ENCODE results near the gene TNFRSF19. TPM values are rescaled to one million over a fixed set of nuclear protein-coding genes. Genes with fewer than 3 reads are reported as not detected.

TNFRSF19 gene
- total and polyA plus RNA-seq, 2 of the 8 experiments (the other 6 are each of a cell fraction or from before 2014, with no cell fraction given), result 0.50 to 0.95 TPM

- H3K9me3 ChIP-seq (ENCODE audit: insufficient read depth in 2 of 2, low read depth in 1 of 2, low read length in 1 of 2), result no peaks in the 10 kb centered on the region
- no peak overlapping the region for H3K14ac ChIP-seq (ENCODE audit: insufficient read length)
- H3K36me3 ChIP-seq (ENCODE audit: control insufficient read depth in 2 of 4, insufficient read depth in 4 of 4, low read length in 3 of 4), result no peaks in the 10 kb centered on the region
- no peak overlapping the region for H4K91ac ChIP-seq (replicated peaks; ENCODE audit: insufficient read length, low read length)
- no peak overlapping the region for H3K9ac ChIP-seq (replicated peaks in 1 of 4; ENCODE audit: extremely low read depth in 1 of 4, low read depth in 3 of 4, low read length in 3 of 4)
- H3K4me1 ChIP-seq (replicated peaks in 1 of 4; ENCODE audit: control insufficient read depth in 3 of 4, insufficient read depth in 4 of 4, low read length in 3 of 4), result no peaks in the 10 kb centered on the region; a peak in 2 of 7 replicates
- H3K4me3 ChIP-seq (ENCODE audit: extremely low read depth in 1 of 4, insufficient read depth in 2 of 4, low read depth in 3 of 4, low read length in 4 of 4), result no peak overlapping the region
- H2BK15ac ChIP-seq (ENCODE audit: low read length), result no peak overlapping the region
- H3K56ac ChIP-seq (replicated peaks; ENCODE audit: insufficient read length, low read depth, low read length), result no peak overlapping the region
- H3K4me2 ChIP-seq (ENCODE audit: insufficient read depth in 1 of 2, low read depth in 2 of 2, low read length in 2 of 2), result no peak overlapping the region
- H2AFZ ChIP-seq (ENCODE audit: low read length), result no peak overlapping the region
- no peaks in the 10 kb centered on the region for H4K20me1 ChIP-seq (replicated peaks in 1 of 2; ENCODE audit: control insufficient read depth in 1 of 2, insufficient read depth in 2 of 2, low read length in 2 of 2)
- peaks cover 0 to 16% (median 12%) of the 10 kb centered on the region in 4 experiments; a peak in 4 of 7 replicates for H3K27me3 ChIP-seq (replicated peaks in 1 of 4; ENCODE audit: control insufficient read depth in 3 of 4, extremely low read depth in 1 of 4, insufficient read depth in 3 of 4, low read length in 3 of 4)
- H3K4ac ChIP-seq (replicated peaks; ENCODE audit: insufficient read length, low read depth, low read length), result no peak overlapping the region
- no peak for TF ChIP-seq SIN3A (conservative IDR thresholded peaks at IDR 0.05 in 1 of 2, IDR thresholded peaks at IDR 0.05 in 1 of 2; ENCODE audit: low read depth in 1 of 2, low read length in 2 of 2)
- ChIA-PET POLR2A (ENCODE audit: partially characterized antibody) (no interaction called here), CTCF (ENCODE audit: partially characterized antibody) (no interaction called here)
- H4K8ac ChIP-seq (ENCODE audit: extremely low read depth, insufficient read depth, low read length), result no peak overlapping the region
- 86% methylated on average over 2 of the region's 2 CpGs; no CpG with 5 or more reads in 1 of the 2 experiments for WGBS, 2 experiments (ENCODE audit: extremely low coverage in 1 of 2, insufficient coverage in 1 of 2, insufficient read length in 1 of 2, insufficient replicate concordance in 2 of 2, low coverage in 1 of 2, low lambda C conversion rate in 2 of 2, missing lambda C conversion rate in 1 of 2)
- peaks cover 4% of the 10 kb centered on the region; the same call in 1 of the 2 replicates for H3K23me2 ChIP-seq (ENCODE audit: low read depth, low read length)
- H2BK12ac ChIP-seq (ENCODE audit: low read depth, low read length), result no peak overlapping the region
- no peak overlapping the region for H3K23ac ChIP-seq (ENCODE audit: insufficient read length)
- no peak overlapping the region for H4K5ac ChIP-seq (ENCODE audit: insufficient read length, low read depth, low read length)
- H2BK120ac ChIP-seq (replicated peaks; ENCODE audit: low read depth, low read length), result no peak overlapping the region
- H3K79me2 ChIP-seq (ENCODE audit: control insufficient read depth in 1 of 2, insufficient read depth in 2 of 2, low read length in 2 of 2), result no peaks in the 10 kb centered on the region
- H2BK20ac ChIP-seq (ENCODE audit: low read length), result no peak overlapping the region
- no peak for FAIRE-seq
- DNase-seq (ENCODE audit: low read depth in 1 of 2, low spot score in 2 of 2), result no peak
- no peak overlapping the region for H3K27ac ChIP-seq (ENCODE audit: low read depth, low read length)
- no peak overlapping the region for H3K18ac ChIP-seq (ENCODE audit: extremely low read depth, low read length)
- no peak overlapping the region for H2AK5ac ChIP-seq (ENCODE audit: low read depth, low read length)
- H2BK5ac ChIP-seq (ENCODE audit: low read depth, low read length), result no peak overlapping the region
- no peaks in the 10 kb centered on the region for H3K79me1 ChIP-seq (ENCODE audit: low read depth, low read length)
Observed at GRCh38 chr13:23584275-23584674, 14.1 kb downstream of the TNFRSF19 start.
